K562 (cell line): ENCODE results near the gene CLDN25. TPM values are rescaled to one million over a fixed set of nuclear protein-coding genes. Genes with fewer than 3 reads are reported as not detected.

Source experiments
- BCOR ChIP-seq: fragments of 450-650 bp; IDR thresholded peaks from 2 replicates; pipeline ENCODE4 v1.6.1; 2016
- DACH1 ChIP-seq: fragments of 450-650 bp; IDR thresholded peaks from 2 replicates; pipeline ENCODE4 v1.6.1; 2018; ENCODE audit not compliant: partially characterized antibody
- HSF4 ChIP-seq: fragments of 250-450 bp; sonication (Bioruptor Pico); IDR thresholded peaks from 2 replicates; pipeline ENCODE4 v2.1.2; 2022; ENCODE audit warnings: mild to moderate bottlenecking, moderate library complexity, borderline replicate concordance
- NFYB ChIP-seq: IDR thresholded peaks from 2 replicates; pipeline ENCODE4 v1.6.1; 2011; ENCODE audit warnings: mild to moderate bottlenecking, moderate library complexity; ENCODE audit not compliant: insufficient read length; ENCODE audit errors: extremely low read depth
- NR4A1 ChIP-seq, 2 experiments: fragments of 250-450 bp in 1 of 2; fragments of 450-650 bp in 1 of 2; sonication (Bioruptor Pico) in 1 of 2; IDR thresholded peaks; 2 replicates each; pipeline versions ENCODE4 v1.4.0 to v1.6.1; 2016 to 2020; ENCODE audit warnings: mild to moderate bottlenecking in 2 of 2, missing compliant biosample characterization in 1 of 2, missing genetic modification characterization in 1 of 2, moderate library complexity in 1 of 2
- PML ChIP-seq: IDR thresholded peaks from 2 replicates; pipeline ENCODE4 v1.6.1; 2012; ENCODE audit warnings: low read length, inconsistent platforms
- PRDM10 ChIP-seq: fragments of 450-650 bp; IDR thresholded peaks from 2 replicates; pipeline ENCODE4 v1.6.1; 2018; ENCODE audit not compliant: partially characterized antibody
- SMARCA4 ChIP-seq: fragments of 450-650 bp; IDR thresholded peaks from 2 replicates; pipeline ENCODE4 v1.6.1; 2016
- SMARCE1 ChIP-seq: fragments of 450-650 bp; IDR thresholded peaks from 2 replicates; pipeline ENCODE4 v1.7.1; 2016; ENCODE audit warnings: mild to moderate bottlenecking
- SP2 ChIP-seq: IDR thresholded peaks from 2 replicates; pipeline ENCODE4 v1.6.1; 2011; ENCODE audit warnings: mild to moderate bottlenecking, low read depth, low read length, moderate library complexity; ENCODE audit not compliant: poor library complexity, severe bottlenecking; ENCODE audit errors: extremely low read depth
- TSC22D4 ChIP-seq: fragments of 450-650 bp; IDR thresholded peaks from 2 replicates; pipeline ENCODE4 v1.6.1; 2016; ENCODE audit warnings: missing genetic modification characterization, missing biosample characterization, control low read depth
- ZBTB26 ChIP-seq: fragments of 450-650 bp; formaldehyde crosslinking; IDR thresholded peaks from 2 replicates; pipeline ENCODE4 v1.4.0; 2022; ENCODE audit warnings: missing genetic modification characterization
- ZNF24 ChIP-seq: fragments of 450-650 bp; IDR thresholded peaks from 2 replicates; pipeline ENCODE4 v1.6.1; 2016
- ZNF263 ChIP-seq: sonication (generic); formaldehyde crosslinking; IDR thresholded peaks from 2 replicates; pipeline ENCODE4 v1.8.0; 2022; ENCODE audit warnings: mild to moderate bottlenecking, missing genetic modification reagents, borderline replicate concordance
- ZNF780A ChIP-seq: fragments of 250-450 bp; sonication (Bioruptor Pico); IDR thresholded peaks from 2 replicates; pipeline ENCODE4 v1.5.0; 2021; ENCODE audit warnings: mild to moderate bottlenecking
- ZNF830 ChIP-seq: fragments of 250-450 bp; sonication (Bioruptor Pico); IDR thresholded peaks from 2 replicates; pipeline ENCODE4 v1.5.0; 2021; ENCODE audit warnings: mild to moderate bottlenecking
- polyA plus RNA-seq, 8 experiments: library from polyadenylated mRNA; depleted of rRNA in 4 of 8; stranded (reverse) in 5 of 8; unstranded in 3 of 8; fragments of >200 nt; fragmentation: Nextera tagmentation in 2 of 8; fragmentation: Illumina TruSeq in 1 of 8; extraction: Ambion mirVana in 2 of 8; extraction: Trizol in 1 of 8; gene quantifications; 2 replicates each; pipeline versions ENCODE4 v1.2.1 to v1.2.3, GENCODE V29; 2011 to 2014; ENCODE audit warnings: inconsistent platforms in 1 of 8, missing spikeins in 1 of 8
- total RNA-seq, 7 experiments: library from RNA; depleted of rRNA in 6 of 7; stranded (reverse); fragments of >200 nt in 6 of 7; fragmentation: Illumina TruSeq in 2 of 7; extraction: Trizol in 2 of 7; gene quantifications; 2 replicates each; pipeline versions ENCODE4 v1.2.1 to v1.2.3, GENCODE V29; 2011 to 2021; ENCODE audit warnings: low replicate concordance in 1 of 7
- TF ChIP-seq, protein P1 (sequence below), 2 experiments: fragments of 450-650 bp; IDR thresholded peaks; 2 replicates each; pipeline ENCODE4 v1.6.1; 2016
- TF ChIP-seq, protein P2 (sequence below): sonication (generic); formaldehyde crosslinking; IDR thresholded peaks from 2 replicates; pipeline ENCODE4 v1.8.1; 2023; ENCODE audit warnings: mild to moderate bottlenecking, missing genetic modification reagents
- TF ChIP-seq, protein P3 (sequence below): sonication (generic); formaldehyde crosslinking; IDR thresholded peaks from 2 replicates; pipeline ENCODE4 v1.8.0; 2022; ENCODE audit warnings: mild to moderate bottlenecking, missing genetic modification reagents, borderline replicate concordance

CLDN25 gene
- total and polyA plus RNA-seq, 9 of the 15 experiments (the other 6 are each of a cell fraction or from before 2014, with no cell fraction given) = not detected

DNA sequence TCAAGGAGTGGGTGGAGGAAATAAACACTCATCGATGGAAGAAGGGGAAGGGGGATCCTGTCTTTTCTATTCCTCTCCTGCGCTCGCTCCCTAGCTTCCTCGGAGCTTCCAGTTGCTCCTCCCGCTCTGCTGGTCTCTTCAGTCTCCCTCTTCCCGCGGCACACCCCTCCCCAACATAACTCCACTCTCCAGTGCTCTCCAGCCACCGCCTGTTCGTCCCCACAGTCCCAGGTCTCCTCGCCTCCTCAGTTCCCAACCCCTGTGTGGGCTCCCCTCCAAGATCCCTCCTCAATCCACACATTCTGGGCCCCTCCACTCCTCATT lies 6.5 kb upstream of the CLDN25 start (continued):
- TF ChIP-seq, protein P1, sequence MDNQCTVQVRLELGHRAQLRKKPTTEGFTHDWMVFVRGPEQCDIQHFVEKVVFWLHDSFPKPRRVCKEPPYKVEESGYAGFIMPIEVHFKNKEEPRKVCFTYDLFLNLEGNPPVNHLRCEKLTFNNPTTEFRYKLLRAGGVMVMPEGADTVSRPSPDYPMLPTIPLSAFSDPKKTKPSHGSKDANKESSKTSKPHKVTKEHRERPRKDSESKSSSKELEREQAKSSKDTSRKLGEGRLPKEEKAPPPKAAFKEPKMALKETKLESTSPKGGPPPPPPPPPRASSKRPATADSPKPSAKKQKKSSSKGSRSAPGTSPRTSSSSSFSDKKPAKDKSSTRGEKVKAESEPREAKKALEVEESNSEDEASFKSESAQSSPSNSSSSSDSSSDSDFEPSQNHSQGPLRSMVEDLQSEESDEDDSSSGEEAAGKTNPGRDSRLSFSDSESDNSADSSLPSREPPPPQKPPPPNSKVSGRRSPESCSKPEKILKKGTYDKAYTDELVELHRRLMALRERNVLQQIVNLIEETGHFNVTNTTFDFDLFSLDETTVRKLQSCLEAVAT (IDR thresholded peaks at IDR 0.05) = peak; percentile 58 to 70; a peak in 1 of 4 replicates
- no peak for TF ChIP-seq ZNF780A (CRISPR knock-in tag)
- TF ChIP-seq, protein P2, sequence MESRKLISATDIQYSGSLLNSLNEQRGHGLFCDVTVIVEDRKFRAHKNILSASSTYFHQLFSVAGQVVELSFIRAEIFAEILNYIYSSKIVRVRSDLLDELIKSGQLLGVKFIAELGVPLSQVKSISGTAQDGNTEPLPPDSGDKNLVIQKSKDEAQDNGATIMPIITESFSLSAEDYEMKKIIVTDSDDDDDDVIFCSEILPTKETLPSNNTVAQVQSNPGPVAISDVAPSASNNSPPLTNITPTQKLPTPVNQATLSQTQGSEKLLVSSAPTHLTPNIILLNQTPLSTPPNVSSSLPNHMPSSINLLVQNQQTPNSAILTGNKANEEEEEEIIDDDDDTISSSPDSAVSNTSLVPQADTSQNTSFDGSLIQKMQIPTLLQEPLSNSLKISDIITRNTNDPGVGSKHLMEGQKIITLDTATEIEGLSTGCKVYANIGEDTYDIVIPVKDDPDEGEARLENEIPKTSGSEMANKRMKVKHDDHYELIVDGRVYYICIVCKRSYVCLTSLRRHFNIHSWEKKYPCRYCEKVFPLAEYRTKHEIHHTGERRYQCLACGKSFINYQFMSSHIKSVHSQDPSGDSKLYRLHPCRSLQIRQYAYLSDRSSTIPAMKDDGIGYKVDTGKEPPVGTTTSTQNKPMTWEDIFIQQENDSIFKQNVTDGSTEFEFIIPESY (CRISPR knock-in tag) = no peak
- TF ChIP-seq ZNF830 (CRISPR knock-in tag) = no peak
- no peak for TF ChIP-seq TSC22D4 (tag)
- peak; percentile 51; the same call in 1 of the 2 replicates for TF ChIP-seq SMARCE1
- TF ChIP-seq ZNF263 (CRISPR knock-in tag) = peak; percentile 45; the same call in 1 of the 2 replicates
- no peak for TF ChIP-seq SP2
- TF ChIP-seq, protein P3, sequence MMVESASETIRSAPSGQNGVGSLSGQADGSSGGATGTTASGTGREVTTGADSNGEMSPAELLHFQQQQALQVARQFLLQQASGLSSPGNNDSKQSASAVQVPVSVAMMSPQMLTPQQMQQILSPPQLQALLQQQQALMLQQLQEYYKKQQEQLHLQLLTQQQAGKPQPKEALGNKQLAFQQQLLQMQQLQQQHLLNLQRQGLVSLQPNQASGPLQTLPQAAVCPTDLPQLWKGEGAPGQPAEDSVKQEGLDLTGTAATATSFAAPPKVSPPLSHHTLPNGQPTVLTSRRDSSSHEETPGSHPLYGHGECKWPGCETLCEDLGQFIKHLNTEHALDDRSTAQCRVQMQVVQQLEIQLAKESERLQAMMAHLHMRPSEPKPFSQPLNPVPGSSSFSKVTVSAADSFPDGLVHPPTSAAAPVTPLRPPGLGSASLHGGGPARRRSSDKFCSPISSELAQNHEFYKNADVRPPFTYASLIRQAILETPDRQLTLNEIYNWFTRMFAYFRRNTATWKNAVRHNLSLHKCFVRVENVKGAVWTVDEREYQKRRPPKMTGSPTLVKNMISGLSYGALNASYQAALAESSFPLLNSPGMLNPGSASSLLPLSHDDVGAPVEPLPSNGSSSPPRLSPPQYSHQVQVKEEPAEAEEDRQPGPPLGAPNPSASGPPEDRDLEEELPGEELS (CRISPR knock-in tag) = no peak
- no peak for TF ChIP-seq NFYB
- no peak for TF ChIP-seq DACH1
- no peak for TF ChIP-seq PRDM10
- TF ChIP-seq ZNF24 = 0 out of 2 replicates have a peak, but pooled peaks have one; percentile 5
- TF ChIP-seq BCOR = peak; percentile 32; the same call in 1 of the 2 replicates
- TF ChIP-seq HSF4 = no peak
- no peak for TF ChIP-seq ZBTB26
- TF ChIP-seq SMARCA4 = 0 out of 2 replicates have a peak, but pooled peaks have one; percentile 20
- TF ChIP-seq PML = 0 out of 2 replicates have a peak, but pooled peaks have one; percentile 5
- no peak for TF ChIP-seq NR4A1 (CRISPR knock-in tag; IDR thresholded peaks at IDR 0.05)
- TF ChIP-seq NR4A1 (tag; IDR thresholded peaks at IDR 0.05) = no peak
